ENCODE results near the gene ARMS2. TPM values are rescaled to one million over a fixed set of nuclear protein-coding genes. Genes with fewer than 3 reads are reported as not detected.

Gene ARMS2
- total RNA-seq, 2 experiments from 2014 or later, result not detected

DNA sequence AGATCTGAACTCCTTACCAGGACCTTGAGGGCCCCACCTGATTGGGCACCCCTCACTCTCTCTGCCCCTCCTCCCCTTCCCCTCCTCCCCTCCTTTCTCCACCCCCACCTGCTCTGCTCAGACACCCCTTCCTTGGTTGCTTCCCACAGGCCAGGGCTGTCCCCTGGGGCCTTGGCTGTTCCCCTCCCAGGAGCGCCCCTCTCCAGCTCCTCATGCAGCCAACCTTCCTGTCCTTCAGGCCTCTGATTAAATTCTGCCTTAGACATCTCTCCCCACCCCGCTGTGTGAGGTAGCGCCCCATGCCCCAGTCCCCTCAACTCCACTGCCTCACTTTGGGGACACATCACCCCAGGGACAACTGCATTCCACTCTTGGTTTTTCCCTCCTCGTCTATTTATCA is 39.3 kb downstream of the ARMS2 start:
- Mint-ChIP-seq H3K27me3 (peaks cover 7% of the 10 kb centered on the region), H3K4me1 (ENCODE audit: low read depth) (peaks cover 19% of the 10 kb centered on the region), H3K36me3 (ENCODE audit: low read depth) (no peaks in the 10 kb centered on the region), H3K4me3 (no peak overlapping the region), H3K9me3 (no peaks in the 10 kb centered on the region), H3K27ac (no peak overlapping the region)
- TF ChIP-seq, protein P1, sequence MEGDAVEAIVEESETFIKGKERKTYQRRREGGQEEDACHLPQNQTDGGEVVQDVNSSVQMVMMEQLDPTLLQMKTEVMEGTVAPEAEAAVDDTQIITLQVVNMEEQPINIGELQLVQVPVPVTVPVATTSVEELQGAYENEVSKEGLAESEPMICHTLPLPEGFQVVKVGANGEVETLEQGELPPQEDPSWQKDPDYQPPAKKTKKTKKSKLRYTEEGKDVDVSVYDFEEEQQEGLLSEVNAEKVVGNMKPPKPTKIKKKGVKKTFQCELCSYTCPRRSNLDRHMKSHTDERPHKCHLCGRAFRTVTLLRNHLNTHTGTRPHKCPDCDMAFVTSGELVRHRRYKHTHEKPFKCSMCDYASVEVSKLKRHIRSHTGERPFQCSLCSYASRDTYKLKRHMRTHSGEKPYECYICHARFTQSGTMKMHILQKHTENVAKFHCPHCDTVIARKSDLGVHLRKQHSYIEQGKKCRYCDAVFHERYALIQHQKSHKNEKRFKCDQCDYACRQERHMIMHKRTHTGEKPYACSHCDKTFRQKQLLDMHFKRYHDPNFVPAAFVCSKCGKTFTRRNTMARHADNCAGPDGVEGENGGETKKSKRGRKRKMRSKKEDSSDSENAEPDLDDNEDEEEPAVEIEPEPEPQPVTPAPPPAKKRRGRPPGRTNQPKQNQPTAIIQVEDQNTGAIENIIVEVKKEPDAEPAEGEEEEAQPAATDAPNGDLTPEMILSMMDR (IDR thresholded peaks at IDR 0.05), result no peak
- DNase-seq (no peak), ATAC-seq (ENCODE audit: poor library complexity) (no peak)
- Histone ChIP-seq H3K36me3 (ENCODE audit: insufficient read depth, low read length) (no peaks in the 10 kb centered on the region), H3K4me1 (ENCODE audit: insufficient read depth, low read length) (peaks cover 32% of the 10 kb centered on the region), H3K9me3 (ENCODE audit: control insufficient read depth in 1 of 2, insufficient read depth in 1 of 2, low read length in 2 of 2) (no peaks in the 10 kb centered on the region), H3K27ac (ENCODE audit: low read depth in 1 of 2, low read length in 2 of 2) (no peak overlapping the region), H3K27me3 (ENCODE audit: control insufficient read depth in 1 of 2, insufficient read depth in 2 of 2, low read length in 2 of 2) (no peaks in the 10 kb centered on the region), H3K4me3 (ENCODE audit: low read length) (no peak overlapping the region)
- ChIA-PET POLR2A (no interaction called here), CTCF (interaction anchor here (1.0 kb wide), 1 partner anchor 195 kb away, joined by 3 read pairs; no protein-coding TSS in a partner anchor)
- intact Hi-C loops (cut with DNase I, micrococcal nuclease), result no loop called here

DNA sequence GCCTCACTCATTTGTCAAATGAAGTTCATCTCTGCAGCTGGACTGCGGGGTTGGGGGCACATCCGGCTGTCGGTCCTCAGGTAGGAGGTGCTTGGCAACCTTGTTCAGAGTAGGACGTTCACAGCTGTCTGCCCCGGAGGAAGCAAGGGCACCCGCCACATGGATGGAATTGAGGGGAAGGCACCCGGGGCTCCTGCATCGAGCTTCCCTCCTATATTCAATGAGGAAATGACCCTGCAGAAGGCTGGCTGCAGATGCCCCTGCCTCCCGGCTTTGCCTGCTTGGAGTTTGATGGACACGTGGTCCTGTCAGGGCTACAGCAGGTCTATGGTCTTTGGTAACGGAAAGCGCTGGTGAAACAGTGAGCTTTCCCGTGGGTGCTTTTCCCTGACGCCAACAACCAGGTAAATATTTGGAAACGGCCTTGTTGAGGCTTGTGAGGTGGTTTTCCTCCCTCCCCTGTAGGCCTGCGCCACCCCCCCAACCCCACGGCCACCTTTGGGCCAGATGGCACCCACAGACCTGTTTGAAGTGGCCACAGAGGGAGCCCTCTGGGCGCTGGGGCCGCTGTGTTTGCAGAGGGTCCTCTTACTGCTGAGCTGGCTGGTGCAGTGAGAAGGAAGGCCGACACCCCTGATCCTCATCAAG is 39.8 kb downstream of the ARMS2 start:
- Mint-ChIP-seq H3K36me3 (ENCODE audit: low read depth) (no peaks in the 10 kb centered on the region), H3K27ac (no peak overlapping the region), H3K9me3 (no peaks in the 10 kb centered on the region), H3K27me3 (peaks cover 7% of the 10 kb centered on the region), H3K4me1 (ENCODE audit: low read depth) (peaks cover 19% of the 10 kb centered on the region), H3K4me3 (no peak overlapping the region)
- no peaks in the 10 kb centered on the region for H3K36me3 ChIP-seq (ENCODE audit: insufficient read depth, low read length)
- H3K27me3 ChIP-seq (ENCODE audit: control insufficient read depth in 1 of 2, insufficient read depth in 2 of 2, low read length in 2 of 2), result no peaks in the 10 kb centered on the region
- H3K4me3 ChIP-seq (ENCODE audit: low read length), result no peak overlapping the region
- POLR2A ChIA-PET, result no interaction called here
- CTCF ChIA-PET, result no interaction called here
- no peaks in the 10 kb centered on the region for H3K9me3 ChIP-seq (ENCODE audit: control insufficient read depth in 1 of 2, insufficient read depth in 1 of 2, low read length in 2 of 2)
- no peak overlapping the region for H3K27ac ChIP-seq (ENCODE audit: low read depth in 1 of 2, low read length in 2 of 2)
- DNase-seq, result no peak
- intact Hi-C loops (cut with DNase I, micrococcal nuclease), result no loop called here
- peaks cover 32% of the 10 kb centered on the region for H3K4me1 ChIP-seq (ENCODE audit: insufficient read depth, low read length)
- TF ChIP-seq, protein P1 (IDR thresholded peaks at IDR 0.05), result no peak
- ATAC-seq (ENCODE audit: poor library complexity), result no peak

DNA sequence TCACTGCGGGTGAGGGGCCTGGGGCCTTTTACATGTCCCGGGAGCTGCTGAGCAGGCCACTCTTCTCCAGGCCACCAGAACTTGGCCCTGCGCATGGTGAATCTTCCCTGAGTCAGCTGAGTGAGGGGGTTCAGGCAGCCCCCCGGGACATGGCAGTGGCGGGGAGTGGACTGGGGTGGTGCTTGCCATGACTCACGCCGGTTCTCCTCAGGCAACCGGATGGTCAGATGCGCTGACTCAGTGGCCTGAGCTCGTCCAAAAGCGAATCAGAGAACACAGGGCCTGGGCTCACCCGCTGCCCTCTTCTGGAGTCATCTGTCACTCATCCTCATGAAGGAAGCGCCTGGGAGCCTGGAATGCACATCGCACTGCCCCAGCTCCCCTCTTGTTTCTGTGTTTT is 40.4 kb downstream of the ARMS2 start:
- Mint-ChIP-seq H3K36me3 (ENCODE audit: low read depth) (no peaks in the 10 kb centered on the region), H3K9me3 (no peaks in the 10 kb centered on the region), H3K4me1 (ENCODE audit: low read depth) (peaks cover 19% of the 10 kb centered on the region), H3K4me3 (no peak overlapping the region), H3K27me3 (peaks cover 7% of the 10 kb centered on the region), H3K27ac (no peak overlapping the region)
- H3K4me3 ChIP-seq (ENCODE audit: low read length), result no peak overlapping the region
- H3K27me3 ChIP-seq (ENCODE audit: control insufficient read depth in 1 of 2, insufficient read depth in 2 of 2, low read length in 2 of 2), result no peaks in the 10 kb centered on the region
- no peaks in the 10 kb centered on the region for H3K36me3 ChIP-seq (ENCODE audit: insufficient read depth, low read length)
- peaks cover 34% of the 10 kb centered on the region for H3K4me1 ChIP-seq (ENCODE audit: insufficient read depth, low read length)
- TF ChIP-seq, protein P1 (IDR thresholded peaks at IDR 0.05), result no peak
- ChIA-PET CTCF (interaction anchor here (0.9 kb wide), 1 partner anchor 70 kb away, joined by 4 read pairs; no protein-coding TSS in a partner anchor), POLR2A (no interaction called here)
- H3K9me3 ChIP-seq (ENCODE audit: control insufficient read depth in 1 of 2, insufficient read depth in 1 of 2, low read length in 2 of 2), result no peaks in the 10 kb centered on the region
- no peak overlapping the region for H3K27ac ChIP-seq (ENCODE audit: low read depth in 1 of 2, low read length in 2 of 2)
- DNase-seq, result no peak
- intact Hi-C loops (cut with DNase I, micrococcal nuclease), result no loop called here
- no peak for ATAC-seq (ENCODE audit: poor library complexity)

All from CD4-positive, alpha-beta T cell (primary cell).